AG04450 (cell line): ENCODE measurements around the gene ITPRID2. TPM values are rescaled to one million over a fixed set of nuclear protein-coding genes. Genes with fewer than 3 reads are reported as not detected.

Source experiments
- CTCF ChIA-PET: fragments of 300-600, 350-600 bp; formaldehyde crosslinking; extraction: SDS; loops from one replicate; lab custom pipeline; 2022; ENCODE audit warnings: antibody characterized with exemption, inconsistent platforms; lab: Charles Lee
- POLR2A ChIA-PET: fragments of 350-600 bp; formaldehyde crosslinking; extraction: SDS; loops from one replicate; lab custom pipeline; 2021; ENCODE audit warnings: antibody characterized with exemption, inconsistent platforms; lab: Yijun Ruan, JAX
- DNase-seq: peaks from one replicate; pipeline ENCODE4 v3.0.0-alpha.2; 2011; ENCODE audit warnings: low read depth, low spot score
- H3K27ac ChIP-seq: one replicate; pipeline ENCODE4 v1.5.1; 2012; ENCODE audit warnings: low read depth, low read length, control low read depth
- H3K27me3 ChIP-seq: one replicate; pipeline ENCODE4 v1.6.0; 2012; ENCODE audit warnings: low read length; ENCODE audit not compliant: control insufficient read depth, insufficient read depth
- H3K4me3 ChIP-seq: 2 replicates; pipeline ENCODE4 v1.5.1; 2011; ENCODE audit warnings: mild to moderate bottlenecking, low read depth, low read length, control low read depth
- H3K9me3 ChIP-seq: 2 replicates; pipeline ENCODE4 v1.5.1; 2012; ENCODE audit warnings: low read length; ENCODE audit not compliant: control insufficient read depth, insufficient read depth
- CTCF ChIP-seq: IDR thresholded peaks from 2 replicates; pipeline ENCODE4 v1.5.1; 2011; ENCODE audit warnings: low read depth, low read length, control low read depth, inconsistent platforms
- polyA plus RNA-seq: library from polyadenylated mRNA; depleted of rRNA; stranded (reverse); fragments of >200 nt; gene quantifications from 2 replicates; pipeline ENCODE4 v1.2.3, GENCODE V29; 2011

ITPRID2 gene
- polyA plus RNA-seq, 1 experiment = 110 TPM

- no peaks in the 10 kb centered on the region for H3K27me3 ChIP-seq
- H3K27ac ChIP-seq = no peak overlapping the region
- no peaks in the 10 kb centered on the region for H3K9me3 ChIP-seq
- POLR2A ChIA-PET = no interaction called here
- CTCF ChIA-PET = no interaction called here
- no peak for DNase-seq
- TF ChIP-seq CTCF = no peak
- no peak overlapping the region for H3K4me3 ChIP-seq
Observed at GRCh38 chr2:181853696-181854095, 37.8 kb upstream of the ITPRID2 start.

GRCh38 chr2:181857483-181857882 is 34.0 kb upstream of the ITPRID2 start:
- H3K27ac ChIP-seq = no peak overlapping the region
- no peaks in the 10 kb centered on the region for H3K9me3 ChIP-seq
- H3K27me3 ChIP-seq = no peaks in the 10 kb centered on the region
- ChIA-PET CTCF (interaction anchor here (0.6 kb wide), 1 partner anchor 142 kb away, joined by 3 read pairs; no protein-coding TSS in a partner anchor), POLR2A (no interaction called here)
- no peak for DNase-seq
- H3K4me3 ChIP-seq = no peak overlapping the region
- no peak for TF ChIP-seq CTCF

GRCh38 chr2:181858600-181858999 is 32.9 kb upstream of the ITPRID2 start:
- TF ChIP-seq CTCF = no peak
- ChIA-PET POLR2A (no interaction called here), CTCF (no interaction called here)

GRCh38 chr2:181859123-181859522 is 32.4 kb upstream of the ITPRID2 start:
- Histone ChIP-seq H3K9me3 (no peaks in the 10 kb centered on the region), H3K27me3 (no peaks in the 10 kb centered on the region), H3K4me3 (no peak overlapping the region), H3K27ac (no peak overlapping the region)
- no peak for TF ChIP-seq CTCF
- CTCF ChIA-PET = no interaction called here
- DNase-seq = no peak
- POLR2A ChIA-PET = no interaction called here

More at GRCh38 chr2:181858600-181858999, 32.9 kb upstream of the ITPRID2 start:
- Histone ChIP-seq H3K27me3 (no peaks in the 10 kb centered on the region), H3K4me3 (no peak overlapping the region), H3K27ac (no peak overlapping the region), H3K9me3 (no peaks in the 10 kb centered on the region)
- no peak for DNase-seq

- TF ChIP-seq CTCF = no peak
- Histone ChIP-seq H3K4me3 (no peak overlapping the region), H3K27ac (no peak overlapping the region), H3K27me3 (no peaks in the 10 kb centered on the region), H3K9me3 (no peaks in the 10 kb centered on the region)
- ChIA-PET POLR2A (no interaction called here), CTCF (no interaction called here)
- DNase-seq = no peak
Observed at GRCh38 chr2:181859803-181860202, 31.7 kb upstream of the ITPRID2 start.
